ENCODE measurements around the gene PCYT2.
A peak's percentile ranks its signal among the peaks of the same experiment; 100 is the strongest.

The PCYT2 gene

DNA sequence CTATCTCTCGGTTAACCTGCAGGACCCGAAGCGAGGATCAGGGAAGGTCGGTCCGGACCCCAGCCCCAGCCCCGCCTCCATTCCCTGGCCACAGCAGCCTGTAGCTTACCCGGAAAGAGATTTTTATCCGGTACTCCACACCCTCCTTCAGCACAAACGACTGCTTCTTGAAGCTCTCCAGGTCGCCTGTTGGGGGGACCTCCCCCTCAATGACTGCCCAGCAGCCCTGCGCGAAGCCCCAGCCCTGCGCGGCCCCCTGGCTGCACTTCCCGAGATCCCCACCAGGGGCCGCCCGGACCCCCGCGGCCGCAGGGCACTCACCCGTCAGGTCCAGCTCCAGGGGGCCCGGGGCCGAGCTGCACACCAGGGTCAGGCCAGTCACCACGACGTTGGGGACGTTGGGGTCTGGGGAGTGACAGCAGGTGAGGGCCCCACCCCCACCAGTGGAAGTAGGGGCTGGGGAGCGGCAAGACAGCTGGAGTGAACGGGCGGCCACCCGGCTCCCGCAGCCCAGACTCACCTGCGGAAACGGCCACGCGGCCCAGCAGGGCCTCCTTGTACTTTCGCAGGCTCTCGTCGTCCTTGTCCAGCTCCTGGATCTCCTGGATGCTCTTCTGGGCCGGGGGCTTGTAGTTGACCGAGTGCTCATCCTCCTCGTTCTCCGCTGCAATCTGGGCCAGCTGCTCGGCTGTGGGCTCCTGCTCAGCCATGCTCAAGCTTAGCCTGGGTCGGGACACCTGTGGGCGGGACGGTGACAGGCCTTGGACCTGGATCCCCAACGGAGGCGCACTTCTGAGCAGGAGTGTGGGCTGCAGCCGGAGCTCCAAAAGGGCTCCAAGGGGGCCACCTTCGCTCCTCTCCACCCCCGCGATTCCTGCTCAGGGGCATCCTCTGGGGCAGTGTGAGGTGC lies 41.7 kb downstream of the PCYT2 start (continued):
- TF ChIP-seq, protein P1, sequence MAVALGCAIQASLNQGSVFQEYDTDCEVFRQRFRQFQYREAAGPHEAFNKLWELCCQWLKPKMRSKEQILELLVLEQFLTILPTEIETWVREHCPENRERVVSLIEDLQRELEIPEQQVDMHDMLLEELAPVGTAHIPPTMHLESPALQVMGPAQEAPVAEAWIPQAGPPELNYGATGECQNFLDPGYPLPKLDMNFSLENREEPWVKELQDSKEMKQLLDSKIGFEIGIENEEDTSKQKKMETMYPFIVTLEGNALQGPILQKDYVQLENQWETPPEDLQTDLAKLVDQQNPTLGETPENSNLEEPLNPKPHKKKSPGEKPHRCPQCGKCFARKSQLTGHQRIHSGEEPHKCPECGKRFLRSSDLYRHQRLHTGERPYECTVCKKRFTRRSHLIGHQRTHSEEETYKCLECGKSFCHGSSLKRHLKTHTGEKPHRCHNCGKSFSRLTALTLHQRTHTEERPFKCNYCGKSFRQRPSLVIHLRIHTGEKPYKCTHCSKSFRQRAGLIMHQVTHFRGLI (tag by site-specific recombination; IDR thresholded peaks at IDR 0.05): no peak
- peak; percentile 11 for TF ChIP-seq ZFP69B (tag by site-specific recombination; IDR thresholded peaks at IDR 0.05)
- peak; percentile 70; the same call in 1 of the 2 replicates for TF ChIP-seq ZSCAN23 (tag by site-specific recombination; IDR thresholded peaks at IDR 0.05)
- no peak for TF ChIP-seq ZNF571 (tag by site-specific recombination; IDR thresholded peaks at IDR 0.05)
- no peak for TF ChIP-seq ZNF169 (tag by site-specific recombination; IDR thresholded peaks at IDR 0.05)
- TF ChIP-seq ZNF221 (tag by site-specific recombination; IDR thresholded peaks at IDR 0.05; ENCODE audit: borderline replicate concordance): no peak
- no peak for TF ChIP-seq ZNF404 (tag by site-specific recombination; IDR thresholded peaks at IDR 0.05)
- TF ChIP-seq ZFHX2 (tag by site-specific recombination; conservative IDR thresholded peaks at IDR 0.05): peak; percentile 89
- TF ChIP-seq ZNF274 (IDR thresholded peaks at IDR 0.05; ENCODE audit: low read length): no peak
- no peak for TF ChIP-seq ZNF274 (tag by site-specific recombination; IDR thresholded peaks at IDR 0.05; ENCODE audit: borderline replicate concordance)
- TF ChIP-seq ZNF16 (tag by site-specific recombination; IDR thresholded peaks at IDR 0.05; ENCODE audit: low read depth): no peak
- TF ChIP-seq REPIN1 (tag by site-specific recombination; IDR thresholded peaks at IDR 0.05; ENCODE audit: low read depth): peak; percentile 75; the same call in 1 of the 2 replicates
- TF ChIP-seq SP7 (tag by site-specific recombination; IDR thresholded peaks at IDR 0.05): peak; percentile 54; the same call in 1 of the 2 replicates
- TF ChIP-seq, protein P2, sequence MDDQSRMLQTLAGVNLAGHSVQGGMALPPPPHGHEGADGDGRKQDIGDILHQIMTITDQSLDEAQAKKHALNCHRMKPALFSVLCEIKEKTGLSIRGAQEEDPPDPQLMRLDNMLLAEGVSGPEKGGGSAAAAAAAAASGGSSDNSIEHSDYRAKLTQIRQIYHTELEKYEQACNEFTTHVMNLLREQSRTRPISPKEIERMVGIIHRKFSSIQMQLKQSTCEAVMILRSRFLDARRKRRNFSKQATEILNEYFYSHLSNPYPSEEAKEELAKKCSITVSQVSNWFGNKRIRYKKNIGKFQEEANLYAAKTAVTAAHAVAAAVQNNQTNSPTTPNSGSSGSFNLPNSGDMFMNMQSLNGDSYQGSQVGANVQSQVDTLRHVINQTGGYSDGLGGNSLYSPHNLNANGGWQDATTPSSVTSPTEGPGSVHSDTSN (CRISPR knock-in tag; IDR thresholded peaks at IDR 0.05): no peak
- TF ChIP-seq ZNF423 (tag by site-specific recombination; IDR thresholded peaks at IDR 0.05): peak; percentile 88
- TF ChIP-seq, protein P3, sequence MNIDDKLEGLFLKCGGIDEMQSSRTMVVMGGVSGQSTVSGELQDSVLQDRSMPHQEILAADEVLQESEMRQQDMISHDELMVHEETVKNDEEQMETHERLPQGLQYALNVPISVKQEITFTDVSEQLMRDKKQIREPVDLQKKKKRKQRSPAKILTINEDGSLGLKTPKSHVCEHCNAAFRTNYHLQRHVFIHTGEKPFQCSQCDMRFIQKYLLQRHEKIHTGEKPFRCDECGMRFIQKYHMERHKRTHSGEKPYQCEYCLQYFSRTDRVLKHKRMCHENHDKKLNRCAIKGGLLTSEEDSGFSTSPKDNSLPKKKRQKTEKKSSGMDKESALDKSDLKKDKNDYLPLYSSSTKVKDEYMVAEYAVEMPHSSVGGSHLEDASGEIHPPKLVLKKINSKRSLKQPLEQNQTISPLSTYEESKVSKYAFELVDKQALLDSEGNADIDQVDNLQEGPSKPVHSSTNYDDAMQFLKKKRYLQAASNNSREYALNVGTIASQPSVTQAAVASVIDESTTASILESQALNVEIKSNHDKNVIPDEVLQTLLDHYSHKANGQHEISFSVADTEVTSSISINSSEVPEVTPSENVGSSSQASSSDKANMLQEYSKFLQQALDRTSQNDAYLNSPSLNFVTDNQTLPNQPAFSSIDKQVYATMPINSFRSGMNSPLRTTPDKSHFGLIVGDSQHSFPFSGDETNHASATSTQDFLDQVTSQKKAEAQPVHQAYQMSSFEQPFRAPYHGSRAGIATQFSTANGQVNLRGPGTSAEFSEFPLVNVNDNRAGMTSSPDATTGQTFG (tag by site-specific recombination; IDR thresholded peaks at IDR 0.05; ENCODE audit: borderline replicate concordance): no peak
- 0 out of 2 replicates have a peak, but pooled peaks have one; percentile 14 for TF ChIP-seq ZNF10 (tag by site-specific recombination; IDR thresholded peaks at IDR 0.05)
- TF ChIP-seq SCRT2 (tag by site-specific recombination; IDR thresholded peaks at IDR 0.05): peak; percentile 95
- TF ChIP-seq, protein P4, sequence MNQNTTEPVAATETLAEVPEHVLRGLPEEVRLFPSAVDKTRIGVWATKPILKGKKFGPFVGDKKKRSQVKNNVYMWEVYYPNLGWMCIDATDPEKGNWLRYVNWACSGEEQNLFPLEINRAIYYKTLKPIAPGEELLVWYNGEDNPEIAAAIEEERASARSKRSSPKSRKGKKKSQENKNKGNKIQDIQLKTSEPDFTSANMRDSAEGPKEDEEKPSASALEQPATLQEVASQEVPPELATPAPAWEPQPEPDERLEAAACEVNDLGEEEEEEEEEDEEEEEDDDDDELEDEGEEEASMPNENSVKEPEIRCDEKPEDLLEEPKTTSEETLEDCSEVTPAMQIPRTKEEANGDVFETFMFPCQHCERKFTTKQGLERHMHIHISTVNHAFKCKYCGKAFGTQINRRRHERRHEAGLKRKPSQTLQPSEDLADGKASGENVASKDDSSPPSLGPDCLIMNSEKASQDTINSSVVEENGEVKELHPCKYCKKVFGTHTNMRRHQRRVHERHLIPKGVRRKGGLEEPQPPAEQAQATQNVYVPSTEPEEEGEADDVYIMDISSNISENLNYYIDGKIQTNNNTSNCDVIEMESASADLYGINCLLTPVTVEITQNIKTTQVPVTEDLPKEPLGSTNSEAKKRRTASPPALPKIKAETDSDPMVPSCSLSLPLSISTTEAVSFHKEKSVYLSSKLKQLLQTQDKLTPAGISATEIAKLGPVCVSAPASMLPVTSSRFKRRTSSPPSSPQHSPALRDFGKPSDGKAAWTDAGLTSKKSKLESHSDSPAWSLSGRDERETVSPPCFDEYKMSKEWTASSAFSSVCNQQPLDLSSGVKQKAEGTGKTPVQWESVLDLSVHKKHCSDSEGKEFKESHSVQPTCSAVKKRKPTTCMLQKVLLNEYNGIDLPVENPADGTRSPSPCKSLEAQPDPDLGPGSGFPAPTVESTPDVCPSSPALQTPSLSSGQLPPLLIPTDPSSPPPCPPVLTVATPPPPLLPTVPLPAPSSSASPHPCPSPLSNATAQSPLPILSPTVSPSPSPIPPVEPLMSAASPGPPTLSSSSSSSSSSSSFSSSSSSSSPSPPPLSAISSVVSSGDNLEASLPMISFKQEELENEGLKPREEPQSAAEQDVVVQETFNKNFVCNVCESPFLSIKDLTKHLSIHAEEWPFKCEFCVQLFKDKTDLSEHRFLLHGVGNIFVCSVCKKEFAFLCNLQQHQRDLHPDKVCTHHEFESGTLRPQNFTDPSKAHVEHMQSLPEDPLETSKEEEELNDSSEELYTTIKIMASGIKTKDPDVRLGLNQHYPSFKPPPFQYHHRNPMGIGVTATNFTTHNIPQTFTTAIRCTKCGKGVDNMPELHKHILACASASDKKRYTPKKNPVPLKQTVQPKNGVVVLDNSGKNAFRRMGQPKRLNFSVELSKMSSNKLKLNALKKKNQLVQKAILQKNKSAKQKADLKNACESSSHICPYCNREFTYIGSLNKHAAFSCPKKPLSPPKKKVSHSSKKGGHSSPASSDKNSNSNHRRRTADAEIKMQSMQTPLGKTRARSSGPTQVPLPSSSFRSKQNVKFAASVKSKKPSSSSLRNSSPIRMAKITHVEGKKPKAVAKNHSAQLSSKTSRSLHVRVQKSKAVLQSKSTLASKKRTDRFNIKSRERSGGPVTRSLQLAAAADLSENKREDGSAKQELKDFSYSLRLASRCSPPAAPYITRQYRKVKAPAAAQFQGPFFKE (tag by site-specific recombination; IDR thresholded peaks at IDR 0.05; ENCODE audit: borderline replicate concordance): no peak
- TF ChIP-seq GLI4 (tag by site-specific recombination; IDR thresholded peaks at IDR 0.05): no peak
- TF ChIP-seq, protein P5, sequence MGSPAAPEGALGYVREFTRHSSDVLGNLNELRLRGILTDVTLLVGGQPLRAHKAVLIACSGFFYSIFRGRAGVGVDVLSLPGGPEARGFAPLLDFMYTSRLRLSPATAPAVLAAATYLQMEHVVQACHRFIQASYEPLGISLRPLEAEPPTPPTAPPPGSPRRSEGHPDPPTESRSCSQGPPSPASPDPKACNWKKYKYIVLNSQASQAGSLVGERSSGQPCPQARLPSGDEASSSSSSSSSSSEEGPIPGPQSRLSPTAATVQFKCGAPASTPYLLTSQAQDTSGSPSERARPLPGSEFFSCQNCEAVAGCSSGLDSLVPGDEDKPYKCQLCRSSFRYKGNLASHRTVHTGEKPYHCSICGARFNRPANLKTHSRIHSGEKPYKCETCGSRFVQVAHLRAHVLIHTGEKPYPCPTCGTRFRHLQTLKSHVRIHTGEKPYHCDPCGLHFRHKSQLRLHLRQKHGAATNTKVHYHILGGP (tag by site-specific recombination; IDR thresholded peaks at IDR 0.05): no peak
- TF ChIP-seq ZNF777 (tag by site-specific recombination; IDR thresholded peaks at IDR 0.05; ENCODE audit: borderline replicate concordance): no peak
- no peak for TF ChIP-seq ZNF239 (tag by site-specific recombination; IDR thresholded peaks at IDR 0.05)

Measured in HEK293 (cell line).